Measurements from ENCODE around the gene ATP13A4.

DNA sequence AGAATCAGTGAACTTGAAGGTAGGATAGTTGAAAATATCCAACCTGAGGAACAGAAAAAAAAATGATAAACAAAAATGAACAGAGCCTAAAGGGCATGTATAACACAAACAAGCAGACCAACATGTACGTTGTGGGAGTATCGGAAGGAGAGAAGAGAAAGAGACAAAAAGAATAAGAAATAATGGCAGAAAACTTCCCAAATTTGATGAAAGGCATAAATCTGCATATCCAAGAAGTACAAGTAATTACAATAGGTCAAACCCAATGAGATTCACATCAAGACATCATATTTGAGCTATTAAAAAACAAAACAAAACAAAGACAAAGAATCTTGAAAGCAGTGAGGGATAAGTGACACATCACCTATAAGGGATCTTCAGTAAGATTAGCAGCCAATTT is 138.1 kb downstream of the ATP13A4 start:
- TF ChIP-seq, protein P1, sequence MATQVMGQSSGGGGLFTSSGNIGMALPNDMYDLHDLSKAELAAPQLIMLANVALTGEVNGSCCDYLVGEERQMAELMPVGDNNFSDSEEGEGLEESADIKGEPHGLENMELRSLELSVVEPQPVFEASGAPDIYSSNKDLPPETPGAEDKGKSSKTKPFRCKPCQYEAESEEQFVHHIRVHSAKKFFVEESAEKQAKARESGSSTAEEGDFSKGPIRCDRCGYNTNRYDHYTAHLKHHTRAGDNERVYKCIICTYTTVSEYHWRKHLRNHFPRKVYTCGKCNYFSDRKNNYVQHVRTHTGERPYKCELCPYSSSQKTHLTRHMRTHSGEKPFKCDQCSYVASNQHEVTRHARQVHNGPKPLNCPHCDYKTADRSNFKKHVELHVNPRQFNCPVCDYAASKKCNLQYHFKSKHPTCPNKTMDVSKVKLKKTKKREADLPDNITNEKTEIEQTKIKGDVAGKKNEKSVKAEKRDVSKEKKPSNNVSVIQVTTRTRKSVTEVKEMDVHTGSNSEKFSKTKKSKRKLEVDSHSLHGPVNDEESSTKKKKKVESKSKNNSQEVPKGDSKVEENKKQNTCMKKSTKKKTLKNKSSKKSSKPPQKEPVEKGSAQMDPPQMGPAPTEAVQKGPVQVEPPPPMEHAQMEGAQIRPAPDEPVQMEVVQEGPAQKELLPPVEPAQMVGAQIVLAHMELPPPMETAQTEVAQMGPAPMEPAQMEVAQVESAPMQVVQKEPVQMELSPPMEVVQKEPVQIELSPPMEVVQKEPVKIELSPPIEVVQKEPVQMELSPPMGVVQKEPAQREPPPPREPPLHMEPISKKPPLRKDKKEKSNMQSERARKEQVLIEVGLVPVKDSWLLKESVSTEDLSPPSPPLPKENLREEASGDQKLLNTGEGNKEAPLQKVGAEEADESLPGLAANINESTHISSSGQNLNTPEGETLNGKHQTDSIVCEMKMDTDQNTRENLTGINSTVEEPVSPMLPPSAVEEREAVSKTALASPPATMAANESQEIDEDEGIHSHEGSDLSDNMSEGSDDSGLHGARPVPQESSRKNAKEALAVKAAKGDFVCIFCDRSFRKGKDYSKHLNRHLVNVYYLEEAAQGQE (IDR thresholded peaks at IDR 0.05; ENCODE audit: borderline replicate concordance) = no peak
- no peak for TF ChIP-seq TAF1 (IDR thresholded peaks at IDR 0.05; ENCODE audit: low read depth)
